Measurements from ENCODE around the gene MRGPRE.

The MRGPRE gene

DNA sequence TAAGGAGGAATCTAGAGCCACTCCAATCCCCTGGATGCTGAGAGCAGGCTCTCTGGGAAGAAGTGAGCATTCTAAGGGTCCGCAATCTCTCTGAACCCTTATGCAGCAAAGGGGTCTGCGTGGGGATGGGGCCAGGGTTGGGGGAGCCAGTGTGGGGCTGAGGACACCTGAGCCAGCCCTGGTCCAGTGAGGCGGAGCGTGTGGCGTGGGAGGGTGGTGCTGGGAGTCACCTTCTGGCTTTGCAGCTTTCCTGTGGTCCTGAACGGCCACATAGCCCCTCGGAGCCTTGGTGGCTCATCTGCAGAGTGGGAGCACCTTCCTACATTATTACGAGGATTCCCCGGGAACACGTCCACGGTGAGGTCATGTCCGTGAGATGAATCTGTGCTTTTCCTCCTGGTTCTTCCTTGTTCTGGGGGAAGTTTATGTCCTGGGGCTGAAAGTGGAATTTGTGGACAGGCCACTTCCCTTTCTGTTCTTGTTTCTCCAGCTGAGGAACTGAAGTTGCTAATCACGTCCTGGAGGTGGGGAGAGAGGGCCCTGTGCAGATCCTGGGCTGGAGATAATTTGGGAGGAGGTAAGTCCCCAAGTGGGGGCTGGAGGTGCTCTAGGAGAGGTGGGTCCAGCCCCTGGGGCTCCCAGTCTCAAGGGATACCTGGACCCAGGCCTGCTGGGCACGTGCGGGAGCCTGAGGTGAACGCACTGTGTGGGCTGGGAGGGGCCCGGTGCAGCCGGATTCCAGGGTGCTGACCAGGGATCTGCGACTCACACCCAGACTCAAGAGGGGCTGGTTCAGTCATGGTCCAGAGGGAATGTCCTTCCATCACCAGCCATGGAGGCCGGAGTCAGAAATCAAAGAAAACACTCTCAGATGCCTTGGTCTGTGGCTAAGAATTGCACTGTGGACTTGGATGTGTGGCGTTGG, 6.1 kb downstream of the MRGPRE start:
- Histone ChIP-seq H3K9me3 (ENCODE audit: control insufficient read depth, low read length) (no peaks in the 10 kb centered on the region), H3K27me3 (replicated peaks; ENCODE audit: control insufficient read depth, insufficient read depth, low read length) (peaks cover 72% of the 10 kb centered on the region), H3K9ac (ENCODE audit: low read length) (no peak overlapping the region), H3K4me1 (ENCODE audit: control insufficient read depth, insufficient read depth, low read length) (no peaks in the 10 kb centered on the region), H3K36me3 (ENCODE audit: control insufficient read depth, insufficient read depth, low read length, severe bottlenecking) (no peaks in the 10 kb centered on the region), H3K4me3 (ENCODE audit: low read length) (no peak overlapping the region)
- no peak for DNase-seq (ENCODE audit: low read depth)

DNA sequence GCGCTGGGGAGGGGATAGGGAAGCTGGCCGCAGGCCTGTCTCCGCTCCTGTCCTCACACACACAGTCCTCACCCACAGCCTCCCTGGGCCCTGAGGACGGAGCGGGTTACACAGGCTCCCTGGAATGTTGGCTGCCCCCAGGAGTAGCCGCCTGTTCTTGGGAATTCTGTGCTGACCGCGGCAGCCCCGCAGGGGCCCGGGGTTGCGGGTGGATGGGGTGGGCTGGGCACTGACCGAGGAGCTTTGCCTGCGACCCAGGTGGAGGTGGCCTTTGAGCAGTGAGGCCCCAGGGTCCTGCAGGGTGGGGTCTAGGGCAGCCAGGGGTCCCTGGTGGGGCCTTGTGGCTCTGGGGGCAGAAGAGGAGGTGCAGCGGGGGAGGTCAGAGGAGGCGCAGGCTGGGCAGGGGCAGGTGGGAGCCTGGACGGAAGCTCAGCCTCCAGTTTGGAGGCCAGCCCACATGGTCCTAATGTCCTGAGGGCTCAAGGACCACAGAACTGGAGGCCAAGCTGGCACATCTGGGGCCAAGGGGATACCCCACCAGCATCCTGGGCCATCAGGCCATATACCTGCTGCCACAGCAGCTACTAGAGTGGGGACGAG, 7.0 kb downstream of the MRGPRE start:
- no peak overlapping the region for H3K4me3 ChIP-seq (ENCODE audit: low read length)
- H3K4me1 ChIP-seq (ENCODE audit: control insufficient read depth, insufficient read depth, low read length) = no peaks in the 10 kb centered on the region
- no peak overlapping the region for H3K9ac ChIP-seq (ENCODE audit: low read length)
- H3K27me3 ChIP-seq (replicated peaks; ENCODE audit: control insufficient read depth, insufficient read depth, low read length) = peaks cover 75% of the 10 kb centered on the region
- no peaks in the 10 kb centered on the region for H3K36me3 ChIP-seq (ENCODE audit: control insufficient read depth, insufficient read depth, low read length, severe bottlenecking)
- DNase-seq (ENCODE audit: low read depth) = no peak
- H3K9me3 ChIP-seq (ENCODE audit: control insufficient read depth, low read length) = no peaks in the 10 kb centered on the region

- Histone ChIP-seq H3K9me3 (ENCODE audit: control insufficient read depth, low read length) (no peaks in the 10 kb centered on the region), H3K36me3 (ENCODE audit: control insufficient read depth, insufficient read depth, low read length, severe bottlenecking) (no peaks in the 10 kb centered on the region), H3K4me1 (ENCODE audit: control insufficient read depth, insufficient read depth, low read length) (no peaks in the 10 kb centered on the region), H3K4me3 (ENCODE audit: low read length) (no peak overlapping the region), H3K27me3 (replicated peaks; ENCODE audit: control insufficient read depth, insufficient read depth, low read length) (peaks cover 79% of the 10 kb centered on the region), H3K9ac (ENCODE audit: low read length) (no peak overlapping the region)
- DNase-seq (ENCODE audit: low read depth) = no peak
These were observed 7.7 kb downstream of the MRGPRE start for GRCh38 chr11:3224401-3225057.

DNA sequence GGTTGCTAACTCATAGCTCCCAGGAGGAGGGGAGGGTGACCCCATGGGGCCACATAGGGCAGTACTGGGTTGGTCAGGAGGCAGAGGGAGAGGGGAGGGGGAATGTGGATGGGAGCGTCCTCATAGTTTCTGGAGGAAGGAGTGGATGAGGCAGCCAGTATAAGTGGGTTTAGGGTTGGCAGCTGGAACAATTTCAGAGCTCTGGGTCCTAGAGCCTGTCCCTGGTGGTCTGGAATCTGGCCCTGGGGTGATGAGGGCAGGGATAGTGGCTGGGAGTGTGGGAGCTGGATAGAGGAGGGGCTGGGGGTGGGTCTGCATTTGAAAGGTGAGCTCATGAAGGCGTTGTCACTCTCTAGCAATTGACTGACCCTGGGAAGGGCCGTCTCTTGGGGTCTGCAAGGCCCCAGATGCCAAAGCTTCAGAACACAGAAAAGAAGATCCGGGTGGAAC, 8.3 kb downstream of the MRGPRE start:
- peaks cover 81% of the 10 kb centered on the region for H3K27me3 ChIP-seq (replicated peaks; ENCODE audit: control insufficient read depth, insufficient read depth, low read length)
- H3K9me3 ChIP-seq (ENCODE audit: control insufficient read depth, low read length) = no peaks in the 10 kb centered on the region
- H3K4me1 ChIP-seq (ENCODE audit: control insufficient read depth, insufficient read depth, low read length) = no peaks in the 10 kb centered on the region
- H3K4me3 ChIP-seq (ENCODE audit: low read length) = no peak overlapping the region
- DNase-seq (ENCODE audit: low read depth) = no peak
- H3K36me3 ChIP-seq (ENCODE audit: control insufficient read depth, insufficient read depth, low read length, severe bottlenecking) = no peaks in the 10 kb centered on the region
- no peak overlapping the region for H3K9ac ChIP-seq (ENCODE audit: low read length)

GRCh38 chr11:3222941-3223915, 9.0 kb downstream of the MRGPRE start:
- H3K9me3 ChIP-seq (ENCODE audit: control insufficient read depth, low read length) = no peaks in the 10 kb centered on the region
- no peak for DNase-seq (ENCODE audit: low read depth)
- H3K4me3 ChIP-seq (ENCODE audit: low read length) = no peak overlapping the region
- H3K4me1 ChIP-seq (ENCODE audit: control insufficient read depth, insufficient read depth, low read length) = no peaks in the 10 kb centered on the region
- no peaks in the 10 kb centered on the region for H3K36me3 ChIP-seq (ENCODE audit: control insufficient read depth, insufficient read depth, low read length, severe bottlenecking)
- peaks cover 74% of the 10 kb centered on the region for H3K27me3 ChIP-seq (replicated peaks; ENCODE audit: control insufficient read depth, insufficient read depth, low read length)
- H3K9ac ChIP-seq (ENCODE audit: low read length) = no peak overlapping the region

DNA sequence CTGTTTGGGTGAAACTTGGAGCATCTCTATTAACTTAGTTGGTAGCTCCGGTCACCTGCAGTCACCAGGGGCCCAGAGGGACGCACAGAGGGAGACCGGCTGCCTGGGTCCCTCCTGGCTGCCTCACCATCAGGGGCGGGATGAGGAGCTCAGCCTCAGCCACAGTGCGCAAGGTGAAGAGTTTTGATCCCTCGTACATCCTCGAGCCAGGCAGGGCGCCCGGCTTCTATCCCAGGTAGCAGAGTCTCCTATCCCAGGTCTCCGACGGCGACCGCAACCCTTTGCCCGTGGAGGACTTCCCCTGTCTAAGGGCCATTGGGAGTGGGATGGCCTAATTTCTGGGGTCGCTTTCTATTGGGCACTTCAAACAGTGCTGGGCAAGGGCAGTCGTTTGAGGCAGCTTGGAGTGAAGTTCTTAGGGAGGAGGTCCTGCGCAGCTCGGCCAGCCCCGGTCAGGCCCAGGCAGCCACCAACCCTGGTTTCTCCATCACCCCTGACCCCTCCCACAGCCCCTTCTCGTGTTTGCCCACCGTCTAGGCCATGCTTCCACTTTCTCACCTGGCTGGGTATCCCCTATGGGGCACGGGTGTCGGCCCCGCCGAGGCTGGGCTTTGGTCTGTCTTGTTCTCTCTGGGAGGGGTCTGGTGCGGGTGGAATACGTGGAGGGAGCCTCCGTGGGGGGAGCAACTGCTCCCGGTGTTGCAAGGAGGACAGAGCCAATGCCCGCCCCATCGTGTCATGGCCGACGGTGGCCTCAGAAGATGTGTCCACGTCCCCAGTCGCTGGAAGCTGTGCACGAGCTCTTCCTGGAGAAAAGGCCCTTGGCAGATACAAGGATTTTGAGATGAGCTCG, 10.0 kb downstream of the MRGPRE start:
- H3K9me3 ChIP-seq (ENCODE audit: control insufficient read depth, low read length) = no peaks in the 10 kb centered on the region
- no peaks in the 10 kb centered on the region for H3K4me1 ChIP-seq (ENCODE audit: control insufficient read depth, insufficient read depth, low read length)
- H3K27me3 ChIP-seq (replicated peaks; ENCODE audit: control insufficient read depth, insufficient read depth, low read length) = peaks cover 77% of the 10 kb centered on the region
- H3K36me3 ChIP-seq (ENCODE audit: control insufficient read depth, insufficient read depth, low read length, severe bottlenecking) = no peaks in the 10 kb centered on the region
- no peak for DNase-seq (ENCODE audit: low read depth)
- H3K4me3 ChIP-seq (ENCODE audit: low read length) = no peak overlapping the region
- H3K9ac ChIP-seq (ENCODE audit: low read length) = no peak overlapping the region

GRCh38 chr11:3221408-3222002, 10.7 kb downstream of the MRGPRE start:
- Histone ChIP-seq H3K9me3 (ENCODE audit: control insufficient read depth, low read length) (no peaks in the 10 kb centered on the region), H3K27me3 (replicated peaks; ENCODE audit: control insufficient read depth, insufficient read depth, low read length) (peaks cover 72% of the 10 kb centered on the region), H3K36me3 (ENCODE audit: control insufficient read depth, insufficient read depth, low read length, severe bottlenecking) (no peaks in the 10 kb centered on the region), H3K4me1 (ENCODE audit: control insufficient read depth, insufficient read depth, low read length) (no peaks in the 10 kb centered on the region), H3K4me3 (ENCODE audit: low read length) (no peak overlapping the region), H3K9ac (ENCODE audit: low read length) (no peak overlapping the region)
- DNase-seq (ENCODE audit: low read depth) = no peak

DNA sequence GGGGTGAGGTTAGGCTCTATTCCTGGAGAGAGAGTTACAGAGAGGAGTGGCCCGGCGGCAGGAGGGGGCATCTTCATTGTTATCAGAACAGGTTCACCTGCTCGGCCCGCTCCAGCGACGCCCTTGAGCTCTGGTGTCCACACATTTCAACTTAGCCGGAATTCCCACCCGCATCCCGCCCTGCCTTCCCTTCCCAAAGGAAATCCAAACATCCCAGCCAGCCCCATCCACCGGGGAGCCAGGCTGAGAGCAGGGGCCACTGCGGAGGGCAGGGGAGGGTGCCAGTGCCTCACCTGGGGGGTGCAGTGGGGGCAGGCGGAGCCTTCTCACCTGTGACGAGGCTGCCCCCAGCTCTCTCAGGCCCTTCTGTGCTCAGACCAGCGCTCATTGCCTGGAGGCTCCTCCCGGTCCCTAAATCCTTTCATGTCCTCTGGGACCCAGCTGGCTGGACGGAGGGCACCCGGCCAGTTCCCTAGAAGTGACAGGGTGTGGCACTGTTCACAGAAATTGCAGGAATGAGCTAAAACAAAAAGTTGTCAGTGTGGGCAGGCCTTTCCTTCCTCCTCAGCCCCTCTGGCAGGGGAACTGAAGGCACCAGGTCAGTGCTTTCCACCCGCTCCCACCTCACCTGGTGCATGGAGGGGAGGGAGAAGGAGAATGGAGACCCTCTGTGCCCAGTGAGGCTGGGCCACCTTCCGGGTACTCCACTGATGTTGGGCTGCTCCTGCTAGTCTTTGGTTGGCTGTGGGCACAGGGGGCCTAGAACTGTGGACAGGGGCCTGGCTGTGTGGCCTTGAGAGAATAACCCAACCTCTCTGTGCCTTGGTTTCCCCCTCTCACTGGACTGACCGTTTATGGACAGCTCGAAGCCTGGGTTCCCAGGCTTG, 11.5 kb downstream of the MRGPRE start:
- no peaks in the 10 kb centered on the region for H3K36me3 ChIP-seq (ENCODE audit: control insufficient read depth, insufficient read depth, low read length, severe bottlenecking)
- H3K27me3 ChIP-seq (replicated peaks; ENCODE audit: control insufficient read depth, insufficient read depth, low read length) = peaks cover 75% of the 10 kb centered on the region
- no peaks in the 10 kb centered on the region for H3K9me3 ChIP-seq (ENCODE audit: control insufficient read depth, low read length)
- DNase-seq (ENCODE audit: low read depth) = no peak
- H3K4me3 ChIP-seq (ENCODE audit: low read length) = no peak overlapping the region
- H3K4me1 ChIP-seq (ENCODE audit: control insufficient read depth, insufficient read depth, low read length) = no peaks in the 10 kb centered on the region
- no peak overlapping the region for H3K9ac ChIP-seq (ENCODE audit: low read length)

DNA sequence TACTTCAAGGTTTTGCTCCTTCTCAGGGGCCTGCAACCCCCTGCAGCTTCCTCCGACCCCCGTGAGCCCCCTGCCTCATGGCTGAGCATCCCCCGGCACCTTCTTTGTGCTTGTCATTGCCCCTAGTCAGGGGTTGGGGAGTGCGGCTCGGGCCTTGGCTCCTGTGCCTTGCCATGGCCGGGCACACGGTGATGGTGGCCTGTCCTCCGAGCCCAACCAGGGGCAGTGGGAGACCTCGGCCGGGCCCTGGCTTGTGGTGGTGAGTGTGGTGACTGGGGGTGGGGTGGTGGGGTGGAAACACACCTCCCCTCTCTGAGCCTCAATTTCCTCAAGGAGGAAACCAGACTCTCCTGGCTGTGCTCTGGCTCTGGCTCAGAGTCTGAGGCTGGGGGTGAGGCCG, 12.1 kb downstream of the MRGPRE start:
- no peak for DNase-seq (ENCODE audit: low read depth)
- Histone ChIP-seq H3K4me3 (ENCODE audit: low read length) (no peak overlapping the region), H3K4me1 (ENCODE audit: control insufficient read depth, insufficient read depth, low read length) (no peaks in the 10 kb centered on the region), H3K27me3 (replicated peaks; ENCODE audit: control insufficient read depth, insufficient read depth, low read length) (peaks cover 73% of the 10 kb centered on the region), H3K9me3 (ENCODE audit: control insufficient read depth, low read length) (no peaks in the 10 kb centered on the region), H3K36me3 (ENCODE audit: control insufficient read depth, insufficient read depth, low read length, severe bottlenecking) (no peaks in the 10 kb centered on the region), H3K9ac (ENCODE audit: low read length) (no peak overlapping the region)
